Thoracic aorta (tissue), 2 donors: Measurements from ENCODE around the gene STIM1. TPM values are rescaled to one million over a fixed set of nuclear protein-coding genes. Genes with fewer than 3 reads are reported as not detected.
"Not testable (repeated sequence)": the region's sequence is repeated elsewhere in the genome, so short reads cannot be mapped to it uniquely, and the experiment has no call there.

Experiments
- ATAC-seq: fragments of 150-250 bp; one replicate; pipeline ENCODE4 v1.8.0; 2017; ENCODE audit warnings: low read depth; ENCODE audit not compliant: insufficient number of reproducible peaks, low FRiP score
- DNase-seq: peaks from one replicate; pipeline ENCODE4 v3.0.0-alpha.2; 2020; ENCODE audit warnings: low spot score
- H3K27ac ChIP-seq, 2 donors: fragments of 200-600 bp; sonication (generic); 1 replicate in 1 of 2; 2 replicates in 1 of 2; pipeline ENCODE4 v1.5.1; 2016; ENCODE audit warnings: mild to moderate bottlenecking in 2 of 2, moderate library complexity in 2 of 2
- H3K27me3 ChIP-seq: fragments of 200-600 bp; sonication (generic); replicated peaks from 2 replicates; pipeline ENCODE4 v1.6.0; 2016; ENCODE audit warnings: mild to moderate bottlenecking; ENCODE audit not compliant: insufficient read depth
- H3K36me3 ChIP-seq: fragments of 200-600 bp; sonication (generic); one replicate; pipeline ENCODE4 v1.5.1; 2016
- H3K4me1 ChIP-seq, 2 donors: fragments of 200-600 bp; sonication (generic); 1 replicate in 1 of 2; 2 replicates in 1 of 2; pipeline versions ENCODE4 v1.5.1 to v1.6.0; 2016; ENCODE audit warnings: low read depth in 2 of 2, mild to moderate bottlenecking in 1 of 2; ENCODE audit not compliant: control insufficient read depth in 1 of 2
- H3K4me3 ChIP-seq: fragments of 200-600 bp; sonication (generic); 2 replicates; pipeline ENCODE4 v1.5.1; 2016; ENCODE audit warnings: mild to moderate bottlenecking
- H3K9me3 ChIP-seq: fragments of 200-600 bp; sonication (generic); 2 replicates; pipeline ENCODE4 v1.5.1; 2016
- total RNA-seq, 2 donors: library from RNA; depleted of rRNA; stranded (reverse); fragments of >200 nt; gene quantifications; one replicate each; pipeline versions ENCODE4 v1.1.0 to v1.2.3, GENCODE V29; 2016
- TF ChIP-seq, protein P1 (sequence below): fragments of 200-600 bp; sonication (generic); IDR thresholded peaks from one replicate; pipeline ENCODE4 v1.5.1; 2019; ENCODE audit warnings: antibody characterized with exemption

Gene STIM1
- total RNA-seq, 2 donors from 2014 or later: 53.8 to 63.0 TPM

DNA sequence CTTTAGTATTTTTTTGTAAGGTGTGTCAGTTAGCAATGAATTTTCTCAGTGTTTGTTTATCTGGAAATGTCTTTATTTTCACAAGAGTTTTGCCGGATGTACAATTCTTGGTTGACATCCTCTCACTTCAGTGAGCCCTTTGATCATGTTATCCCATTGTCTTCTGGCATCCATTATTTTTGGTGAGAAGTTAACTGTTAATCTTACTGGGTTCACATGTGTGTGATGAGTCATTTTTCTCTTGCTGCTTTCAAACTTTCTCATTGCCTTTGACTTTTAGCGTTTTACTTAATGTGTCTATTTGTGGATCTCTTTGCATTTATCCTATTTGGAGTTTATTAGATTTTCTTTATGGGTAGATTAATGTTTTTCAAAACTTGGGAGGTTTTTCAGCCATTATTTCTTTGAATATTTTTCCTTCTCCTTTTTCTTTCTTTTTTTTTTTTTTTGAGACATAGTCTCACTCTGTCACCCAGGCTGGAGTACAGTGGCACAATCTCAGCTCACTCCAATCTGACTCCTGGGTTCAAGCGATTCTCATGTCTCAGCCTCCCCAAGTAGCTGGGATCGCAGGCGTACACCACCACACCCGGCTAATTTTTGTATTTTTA lies 138.7 kb downstream of the STIM1 start:
- no peaks in the 10 kb centered on the region for H3K27me3 ChIP-seq
- no peaks in the 10 kb centered on the region for H3K36me3 ChIP-seq
- DNase-seq (no peak), ATAC-seq (no peak)
- no peak overlapping the region for H3K4me3 ChIP-seq
- peaks cover 5 to 16% of the 10 kb centered on the region in 2 donors for H3K4me1 ChIP-seq
- peaks cover 4% of the 10 kb centered on the region for H3K9me3 ChIP-seq
- no peak overlapping the region for H3K27ac ChIP-seq
- TF ChIP-seq, protein P1, sequence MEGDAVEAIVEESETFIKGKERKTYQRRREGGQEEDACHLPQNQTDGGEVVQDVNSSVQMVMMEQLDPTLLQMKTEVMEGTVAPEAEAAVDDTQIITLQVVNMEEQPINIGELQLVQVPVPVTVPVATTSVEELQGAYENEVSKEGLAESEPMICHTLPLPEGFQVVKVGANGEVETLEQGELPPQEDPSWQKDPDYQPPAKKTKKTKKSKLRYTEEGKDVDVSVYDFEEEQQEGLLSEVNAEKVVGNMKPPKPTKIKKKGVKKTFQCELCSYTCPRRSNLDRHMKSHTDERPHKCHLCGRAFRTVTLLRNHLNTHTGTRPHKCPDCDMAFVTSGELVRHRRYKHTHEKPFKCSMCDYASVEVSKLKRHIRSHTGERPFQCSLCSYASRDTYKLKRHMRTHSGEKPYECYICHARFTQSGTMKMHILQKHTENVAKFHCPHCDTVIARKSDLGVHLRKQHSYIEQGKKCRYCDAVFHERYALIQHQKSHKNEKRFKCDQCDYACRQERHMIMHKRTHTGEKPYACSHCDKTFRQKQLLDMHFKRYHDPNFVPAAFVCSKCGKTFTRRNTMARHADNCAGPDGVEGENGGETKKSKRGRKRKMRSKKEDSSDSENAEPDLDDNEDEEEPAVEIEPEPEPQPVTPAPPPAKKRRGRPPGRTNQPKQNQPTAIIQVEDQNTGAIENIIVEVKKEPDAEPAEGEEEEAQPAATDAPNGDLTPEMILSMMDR: no peak

DNA sequence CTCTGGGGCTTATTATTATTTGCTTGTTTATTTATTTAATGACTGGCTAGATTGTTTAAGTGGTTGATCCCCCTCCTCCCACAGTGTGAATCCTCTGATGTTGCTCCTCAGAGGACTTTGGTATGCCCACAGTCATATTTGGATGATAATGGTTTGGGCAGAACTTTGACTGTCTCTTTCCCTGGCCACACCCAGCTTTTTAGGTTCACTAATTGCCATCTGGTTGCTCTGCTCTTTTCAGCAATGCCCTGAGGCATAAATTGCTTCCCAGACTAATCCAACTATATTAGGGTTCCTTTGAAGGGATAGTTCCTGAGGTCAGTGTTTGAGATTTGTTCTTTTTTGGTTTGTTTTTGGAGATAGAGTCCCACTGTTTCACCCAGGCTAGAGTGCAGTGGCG lies 139.8 kb downstream of the STIM1 start:
- TF ChIP-seq, protein P1: no peak
- Histone ChIP-seq H3K4me1 (peaks cover 5 to 16% of the 10 kb centered on the region in 2 donors), H3K4me3 (no peak overlapping the region), H3K9me3 (peaks cover 4% of the 10 kb centered on the region), H3K27me3 (no peaks in the 10 kb centered on the region), H3K27ac (no peak overlapping the region), H3K36me3 (no peaks in the 10 kb centered on the region)
- ATAC-seq (no peak), DNase-seq (no peak)

DNA sequence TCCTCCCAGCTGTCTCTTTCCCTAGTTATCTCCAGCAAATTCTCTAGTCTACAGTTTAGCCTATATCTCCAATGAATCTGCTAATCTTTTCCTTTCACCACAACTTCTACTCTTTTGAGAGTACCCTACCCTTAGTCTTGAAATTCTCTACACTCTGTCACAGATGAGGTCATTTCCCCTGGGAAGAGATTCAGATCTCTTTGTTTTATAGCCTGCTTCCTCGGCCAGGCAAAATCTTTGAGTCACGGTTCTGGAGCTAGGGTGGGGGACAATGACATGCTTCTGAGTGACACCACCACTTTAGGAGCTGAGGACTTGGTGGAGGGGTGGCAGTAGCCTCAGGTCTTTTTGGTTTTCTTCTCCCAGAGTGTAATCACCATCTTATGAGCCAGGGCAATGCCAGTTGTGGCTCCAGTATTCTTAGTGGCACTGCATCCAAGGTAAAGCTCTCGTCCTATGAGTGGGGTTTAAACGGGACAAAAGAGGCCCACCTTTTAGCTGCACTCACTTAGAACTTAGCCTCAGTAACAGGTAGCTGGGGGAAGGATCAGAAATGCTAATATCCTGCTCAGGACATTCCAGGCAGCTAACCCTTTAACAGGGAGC lies 140.6 kb downstream of the STIM1 start:
- Histone ChIP-seq H3K27me3 (no peaks in the 10 kb centered on the region), H3K36me3 (no peaks in the 10 kb centered on the region), H3K9me3 (peaks cover 4% of the 10 kb centered on the region), H3K4me3 (no peak overlapping the region), H3K4me1 (peaks cover 5 to 16% of the 10 kb centered on the region in 2 donors), H3K27ac (no peak overlapping the region)
- TF ChIP-seq, protein P1: no peak
- DNase-seq (no peak), ATAC-seq (no peak)

DNA sequence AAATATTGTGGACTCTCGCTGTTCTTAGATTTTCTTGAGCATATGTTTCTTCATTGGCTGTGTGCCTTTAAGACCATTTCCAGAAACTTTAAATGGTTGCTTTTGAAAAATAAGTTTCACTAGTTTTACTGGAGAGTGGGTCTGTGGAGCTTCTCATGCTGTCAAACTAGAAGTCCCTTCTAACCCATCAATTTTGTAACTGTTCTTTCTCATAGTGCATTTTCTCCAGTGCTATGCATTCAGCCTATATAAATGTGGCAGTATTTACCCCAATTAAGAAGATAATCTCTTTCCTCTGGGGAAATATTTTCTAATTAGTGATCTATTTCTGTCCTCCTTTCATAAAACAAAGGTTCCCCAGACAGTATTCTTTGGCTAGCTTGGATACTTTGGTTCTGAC lies 141.2 kb downstream of the STIM1 start:
- ATAC-seq: no peak

DNA sequence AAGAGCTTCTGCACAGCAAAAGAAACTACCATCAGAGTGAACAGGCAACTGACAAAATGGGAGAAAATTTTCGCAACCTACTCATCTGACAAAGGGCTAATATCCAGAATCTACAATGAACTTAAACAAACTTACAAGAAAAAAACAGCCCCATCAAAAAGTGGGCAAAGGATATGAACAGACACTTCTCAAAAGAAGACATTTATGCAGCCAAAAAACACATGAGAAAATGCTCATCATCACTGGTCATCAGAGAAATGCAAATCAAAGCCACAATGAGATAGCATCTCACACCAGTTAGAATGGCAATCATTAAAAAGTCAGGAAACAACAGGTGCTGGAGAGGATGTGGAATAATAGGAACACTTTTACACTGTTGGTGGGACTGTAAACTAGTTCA lies 149.3 kb downstream of the STIM1 start:
- H3K27ac ChIP-seq, ATAC-seq, DNase-seq, H3K27me3 ChIP-seq, H3K36me3 ChIP-seq, H3K4me3 ChIP-seq, H3K4me1 ChIP-seq, H3K9me3 ChIP-seq: not testable (repeated sequence)

More for the DNA sequence above, 141.2 kb downstream of the STIM1 start:
- H3K36me3 ChIP-seq: no peaks in the 10 kb centered on the region
- H3K9me3 ChIP-seq: peaks cover 4% of the 10 kb centered on the region
- TF ChIP-seq, protein P1: no peak
- no peak overlapping the region for H3K4me3 ChIP-seq
- peaks cover 5 to 16% of the 10 kb centered on the region in 2 donors for H3K4me1 ChIP-seq
- no peaks in the 10 kb centered on the region for H3K27me3 ChIP-seq
- H3K27ac ChIP-seq: no peak overlapping the region
- DNase-seq: no peak
